K562 (cell line): ENCODE measurements around the gene FKBP1B. TPM values are rescaled to one million over a fixed set of nuclear protein-coding genes. Genes with fewer than 3 reads are reported as not detected.

Source experiments
- HCFC1 ChIP-seq: IDR thresholded peaks from 2 replicates; pipeline ENCODE4 v1.6.1; 2012; ENCODE audit warnings: low read depth, low read length, improper control_type of control experiment
- HMG20B ChIP-seq: fragments of 250-450 bp; sonication (Bioruptor Pico); IDR thresholded peaks from 2 replicates; pipeline ENCODE4 v1.5.0; 2021; ENCODE audit warnings: mild to moderate bottlenecking
- IFI16 ChIP-seq: fragments of 250-450 bp; sonication (Bioruptor Pico); IDR thresholded peaks from 2 replicates; pipeline ENCODE4 v2.1.2; 2022; ENCODE audit warnings: mild to moderate bottlenecking, inconsistent platforms
- JUND ChIP-seq, 2 experiments: IDR thresholded peaks; 2 replicates in 1 of 2; 3 replicates in 1 of 2; pipeline ENCODE4 v1.6.1; 2011; ENCODE audit warnings: borderline replicate concordance in 2 of 2, low read depth in 2 of 2, low read length in 2 of 2, improper control_type of control experiment in 1 of 2, missing biosample characterization in 1 of 2, missing genetic modification characterization in 1 of 2, missing genetic modification reagents in 1 of 2
- NELFE ChIP-seq: IDR thresholded peaks from 2 replicates; pipeline ENCODE4 v1.6.1; 2011; ENCODE audit warnings: mild to moderate bottlenecking; ENCODE audit not compliant: insufficient read depth, insufficient read length
- RBFOX2 ChIP-seq: fragments of 200-400 bp; formaldehyde crosslinking; IDR thresholded peaks from 2 replicates; pipeline ENCODE4 v1.6.1; 2017; ENCODE audit warnings: low read depth, mild to moderate bottlenecking, low read length, moderate library complexity
- SIRT6 ChIP-seq: IDR thresholded peaks from one replicate; pipeline ENCODE4 v1.6.1; 2012; ENCODE audit warnings: low read depth, mild to moderate bottlenecking, control low read depth, inconsistent platforms, low read length, moderate library complexity
- SUPT5H ChIP-seq: fragments of 450-650 bp; IDR thresholded peaks from 2 replicates; pipeline ENCODE4 v1.6.1; 2016
- TBL1XR1 ChIP-seq, 2 experiments: IDR thresholded peaks; 2 replicates each; pipeline ENCODE4 v1.6.1; 2012; ENCODE audit warnings: improper control_type of control experiment in 2 of 2, low read length in 2 of 2, mild to moderate bottlenecking in 1 of 2
- ZBTB1 ChIP-seq: sonication (generic); formaldehyde crosslinking; IDR thresholded peaks from 2 replicates; pipeline ENCODE4 v1.8.1; 2023; ENCODE audit warnings: missing genetic modification reagents, low read depth, mild to moderate bottlenecking, borderline replicate concordance
- ZNF121 ChIP-seq: sonication (generic); formaldehyde crosslinking; conservative IDR thresholded peaks from 2 replicates; pipeline ENCODE4 v1.8.0; 2022; ENCODE audit warnings: missing genetic modification reagents
- ZNF174 ChIP-seq: fragments of 250-450 bp; sonication (Bioruptor Pico); IDR thresholded peaks from 2 replicates; pipeline ENCODE4 v1.4.0; 2020; ENCODE audit warnings: mild to moderate bottlenecking
- ZNF311 ChIP-seq: fragments of 250-450 bp; sonication (Bioruptor Pico); IDR thresholded peaks from 2 replicates; pipeline ENCODE4 v1.4.0; 2020; ENCODE audit warnings: mild to moderate bottlenecking, moderate library complexity
- ZNF316 ChIP-seq: fragments of 450-650 bp; IDR thresholded peaks from 2 replicates; pipeline ENCODE4 v1.6.1; 2016
- ZNF445 ChIP-seq: fragments of 250-450 bp; sonication (Bioruptor Pico); IDR thresholded peaks from 2 replicates; pipeline ENCODE4 v1.4.0; 2020; ENCODE audit warnings: low read depth, mild to moderate bottlenecking, moderate library complexity
- polyA plus RNA-seq, 8 experiments: library from polyadenylated mRNA; depleted of rRNA in 4 of 8; stranded (reverse) in 5 of 8; unstranded in 3 of 8; fragments of >200 nt; fragmentation: Nextera tagmentation in 2 of 8; fragmentation: Illumina TruSeq in 1 of 8; extraction: Ambion mirVana in 2 of 8; extraction: Trizol in 1 of 8; gene quantifications; 2 replicates each; pipeline versions ENCODE4 v1.2.1 to v1.2.3, GENCODE V29; 2011 to 2014; ENCODE audit warnings: inconsistent platforms in 1 of 8, missing spikeins in 1 of 8
- total RNA-seq, 7 experiments: library from RNA; depleted of rRNA in 6 of 7; stranded (reverse); fragments of >200 nt in 6 of 7; fragmentation: Illumina TruSeq in 2 of 7; extraction: Trizol in 2 of 7; gene quantifications; 2 replicates each; pipeline versions ENCODE4 v1.2.1 to v1.2.3, GENCODE V29; 2011 to 2021; ENCODE audit warnings: low replicate concordance in 1 of 7
- TF ChIP-seq, protein P1 (sequence below): fragments of 250-450 bp; sonication (Bioruptor Pico); IDR thresholded peaks from 2 replicates; pipeline ENCODE4 v1.4.0; 2020; ENCODE audit warnings: mild to moderate bottlenecking, moderate library complexity
- TF ChIP-seq, protein P2 (sequence below): fragments of 200-800 bp; sonication (Bioruptor generic); IDR thresholded peaks from 2 replicates; pipeline ENCODE4 v1.6.1; 2016; ENCODE audit warnings: missing genetic modification characterization, missing compliant biosample characterization
- TF ChIP-seq, protein P3 (sequence below): fragments of 450-650 bp; IDR thresholded peaks from 2 replicates; pipeline ENCODE4 v1.6.1; 2017; ENCODE audit warnings: mild to moderate bottlenecking, moderate library complexity

The FKBP1B gene
- total and polyA plus RNA-seq, 9 of the 15 experiments (the other 6 are each of a cell fraction or from before 2014, with no cell fraction given) = 0.58 to 9.4 (median 1.6) TPM

DNA sequence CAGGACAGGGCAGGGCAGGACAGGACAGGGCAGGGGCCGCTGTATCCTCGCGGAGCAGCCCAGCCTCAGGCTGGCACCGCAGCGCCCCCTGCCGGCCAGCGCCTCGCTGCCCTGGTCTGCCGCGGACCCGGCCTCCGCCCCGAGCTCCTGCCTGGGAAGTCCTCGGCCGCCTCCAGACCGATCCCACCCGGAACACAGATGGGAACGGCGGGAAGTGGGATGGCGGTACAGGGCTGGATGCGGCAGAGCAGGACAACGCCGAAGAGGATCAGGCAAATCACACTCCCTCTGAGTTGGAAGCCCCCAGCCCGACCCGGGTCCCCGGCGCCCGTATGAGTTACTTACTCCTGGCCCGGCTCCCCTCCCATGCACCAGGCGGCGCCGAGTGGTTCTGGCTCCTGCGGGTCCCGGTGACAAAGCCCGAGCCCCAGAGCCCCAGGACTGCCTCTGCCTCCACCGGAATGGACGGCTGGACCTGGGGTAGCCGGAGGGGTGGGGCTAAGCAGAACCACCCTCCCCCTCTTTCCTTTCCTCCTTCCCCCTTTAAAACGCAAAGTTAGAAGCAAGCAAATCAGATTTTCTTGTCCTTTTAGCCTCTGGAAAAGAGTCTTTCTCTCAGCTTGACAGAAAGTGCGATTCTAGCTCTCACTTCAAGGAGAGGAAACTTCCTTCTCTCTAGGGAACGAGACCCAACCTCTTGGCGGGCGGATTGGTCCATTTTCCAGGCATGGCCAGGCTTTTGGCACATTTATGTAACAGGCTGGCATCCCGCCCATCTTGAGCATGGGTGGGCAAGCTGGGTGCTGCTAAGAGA, 35.1 kb downstream of the FKBP1B start, which contains the start of gene TP53I3 (continued):
- TF ChIP-seq, protein P1, sequence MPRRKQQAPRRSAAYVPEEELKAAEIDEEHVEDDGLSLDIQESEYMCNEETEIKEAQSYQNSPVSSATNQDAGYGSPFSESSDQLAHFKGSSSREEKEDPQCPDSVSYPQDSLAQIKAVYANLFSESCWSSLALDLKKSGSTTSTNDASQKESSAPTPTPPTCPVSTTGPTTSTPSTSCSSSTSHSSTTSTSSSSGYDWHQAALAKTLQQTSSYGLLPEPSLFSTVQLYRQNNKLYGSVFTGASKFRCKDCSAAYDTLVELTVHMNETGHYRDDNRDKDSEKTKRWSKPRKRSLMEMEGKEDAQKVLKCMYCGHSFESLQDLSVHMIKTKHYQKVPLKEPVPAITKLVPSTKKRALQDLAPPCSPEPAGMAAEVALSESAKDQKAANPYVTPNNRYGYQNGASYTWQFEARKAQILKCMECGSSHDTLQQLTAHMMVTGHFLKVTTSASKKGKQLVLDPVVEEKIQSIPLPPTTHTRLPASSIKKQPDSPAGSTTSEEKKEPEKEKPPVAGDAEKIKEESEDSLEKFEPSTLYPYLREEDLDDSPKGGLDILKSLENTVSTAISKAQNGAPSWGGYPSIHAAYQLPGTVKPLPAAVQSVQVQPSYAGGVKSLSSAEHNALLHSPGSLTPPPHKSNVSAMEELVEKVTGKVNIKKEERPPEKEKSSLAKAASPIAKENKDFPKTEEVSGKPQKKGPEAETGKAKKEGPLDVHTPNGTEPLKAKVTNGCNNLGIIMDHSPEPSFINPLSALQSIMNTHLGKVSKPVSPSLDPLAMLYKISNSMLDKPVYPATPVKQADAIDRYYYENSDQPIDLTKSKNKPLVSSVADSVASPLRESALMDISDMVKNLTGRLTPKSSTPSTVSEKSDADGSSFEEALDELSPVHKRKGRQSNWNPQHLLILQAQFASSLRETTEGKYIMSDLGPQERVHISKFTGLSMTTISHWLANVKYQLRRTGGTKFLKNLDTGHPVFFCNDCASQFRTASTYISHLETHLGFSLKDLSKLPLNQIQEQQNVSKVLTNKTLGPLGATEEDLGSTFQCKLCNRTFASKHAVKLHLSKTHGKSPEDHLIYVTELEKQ (CRISPR knock-in tag) = peak; percentile 22; the same call in 1 of the 2 replicates
- TF ChIP-seq ZNF316 = no peak
- TF ChIP-seq RBFOX2 = peak; percentile 94
- TF ChIP-seq ZNF445 = no peak
- peak; percentile 67; the same call in 1 of the 2 replicates for TF ChIP-seq HCFC1
- TF ChIP-seq, protein P2, sequence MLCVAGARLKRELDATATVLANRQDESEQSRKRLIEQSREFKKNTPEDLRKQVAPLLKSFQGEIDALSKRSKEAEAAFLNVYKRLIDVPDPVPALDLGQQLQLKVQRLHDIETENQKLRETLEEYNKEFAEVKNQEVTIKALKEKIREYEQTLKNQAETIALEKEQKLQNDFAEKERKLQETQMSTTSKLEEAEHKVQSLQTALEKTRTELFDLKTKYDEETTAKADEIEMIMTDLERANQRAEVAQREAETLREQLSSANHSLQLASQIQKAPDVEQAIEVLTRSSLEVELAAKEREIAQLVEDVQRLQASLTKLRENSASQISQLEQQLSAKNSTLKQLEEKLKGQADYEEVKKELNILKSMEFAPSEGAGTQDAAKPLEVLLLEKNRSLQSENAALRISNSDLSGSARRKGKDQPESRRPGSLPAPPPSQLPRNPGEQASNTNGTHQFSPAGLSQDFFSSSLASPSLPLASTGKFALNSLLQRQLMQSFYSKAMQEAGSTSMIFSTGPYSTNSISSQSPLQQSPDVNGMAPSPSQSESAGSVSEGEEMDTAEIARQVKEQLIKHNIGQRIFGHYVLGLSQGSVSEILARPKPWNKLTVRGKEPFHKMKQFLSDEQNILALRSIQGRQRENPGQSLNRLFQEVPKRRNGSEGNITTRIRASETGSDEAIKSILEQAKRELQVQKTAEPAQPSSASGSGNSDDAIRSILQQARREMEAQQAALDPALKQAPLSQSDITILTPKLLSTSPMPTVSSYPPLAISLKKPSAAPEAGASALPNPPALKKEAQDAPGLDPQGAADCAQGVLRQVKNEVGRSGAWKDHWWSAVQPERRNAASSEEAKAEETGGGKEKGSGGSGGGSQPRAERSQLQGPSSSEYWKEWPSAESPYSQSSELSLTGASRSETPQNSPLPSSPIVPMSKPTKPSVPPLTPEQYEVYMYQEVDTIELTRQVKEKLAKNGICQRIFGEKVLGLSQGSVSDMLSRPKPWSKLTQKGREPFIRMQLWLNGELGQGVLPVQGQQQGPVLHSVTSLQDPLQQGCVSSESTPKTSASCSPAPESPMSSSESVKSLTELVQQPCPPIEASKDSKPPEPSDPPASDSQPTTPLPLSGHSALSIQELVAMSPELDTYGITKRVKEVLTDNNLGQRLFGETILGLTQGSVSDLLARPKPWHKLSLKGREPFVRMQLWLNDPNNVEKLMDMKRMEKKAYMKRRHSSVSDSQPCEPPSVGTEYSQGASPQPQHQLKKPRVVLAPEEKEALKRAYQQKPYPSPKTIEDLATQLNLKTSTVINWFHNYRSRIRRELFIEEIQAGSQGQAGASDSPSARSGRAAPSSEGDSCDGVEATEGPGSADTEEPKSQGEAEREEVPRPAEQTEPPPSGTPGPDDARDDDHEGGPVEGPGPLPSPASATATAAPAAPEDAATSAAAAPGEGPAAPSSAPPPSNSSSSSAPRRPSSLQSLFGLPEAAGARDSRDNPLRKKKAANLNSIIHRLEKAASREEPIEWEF (CRISPR knock-in tag) = no peak
- TF ChIP-seq ZNF121 (CRISPR knock-in tag) = no peak
- TF ChIP-seq ZNF311 = no peak
- no peak for TF ChIP-seq SIRT6
- no peak for TF ChIP-seq ZNF174 (CRISPR knock-in tag)
- no peak for TF ChIP-seq TBL1XR1 (IDR thresholded peaks at IDR 0.05; ENCODE audit: low read length in 2 of 2)
- TF ChIP-seq HMG20B (CRISPR knock-in tag) = no peak
- no peak for TF ChIP-seq NELFE
- peak; percentile 23; the same call in 1 of the 2 replicates for TF ChIP-seq JUND (IDR thresholded peaks at IDR 0.05; ENCODE audit: borderline replicate concordance, low read depth, low read length)
- no peak for TF ChIP-seq JUND (tag; IDR thresholded peaks at IDR 0.05; ENCODE audit: borderline replicate concordance, low read depth, low read length)
- peak; percentile 77 for TF ChIP-seq ZBTB1 (CRISPR knock-in tag)
- peak; percentile 77 for TF ChIP-seq SUPT5H
- TF ChIP-seq, protein P3, sequence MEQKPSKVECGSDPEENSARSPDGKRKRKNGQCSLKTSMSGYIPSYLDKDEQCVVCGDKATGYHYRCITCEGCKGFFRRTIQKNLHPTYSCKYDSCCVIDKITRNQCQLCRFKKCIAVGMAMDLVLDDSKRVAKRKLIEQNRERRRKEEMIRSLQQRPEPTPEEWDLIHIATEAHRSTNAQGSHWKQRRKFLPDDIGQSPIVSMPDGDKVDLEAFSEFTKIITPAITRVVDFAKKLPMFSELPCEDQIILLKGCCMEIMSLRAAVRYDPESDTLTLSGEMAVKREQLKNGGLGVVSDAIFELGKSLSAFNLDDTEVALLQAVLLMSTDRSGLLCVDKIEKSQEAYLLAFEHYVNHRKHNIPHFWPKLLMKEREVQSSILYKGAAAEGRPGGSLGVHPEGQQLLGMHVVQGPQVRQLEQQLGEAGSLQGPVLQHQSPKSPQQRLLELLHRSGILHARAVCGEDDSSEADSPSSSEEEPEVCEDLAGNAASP = no peak
- no peak for TF ChIP-seq IFI16
